Caco-2 (cell line): ENCODE measurements around the gene HNRNPC. TPM values are rescaled to one million over a fixed set of nuclear protein-coding genes. Genes with fewer than 3 reads are reported as not detected.

ENCODE experiments used
- BruUV-seq: library from RNA; stranded (reverse); fragments of 400-500 nt; replicated peaks from 2 replicates; lab custom pipeline; 2021; lab: Mats Ljungman, UMichigan
- CTCF ChIA-PET: fragments of 300-600 bp; sonication (Branson Sonifier 250); formaldehyde crosslinking; loops from one replicate; lab custom pipeline; 2022; ENCODE audit warnings: antibody characterized with exemption; lab: Charles Lee
- POLR2A ChIA-PET: fragments of 300-600 bp; sonication (Branson Sonifier 250); formaldehyde crosslinking; loops from one replicate; lab custom pipeline; 2022; ENCODE audit warnings: antibody characterized with exemption; lab: Charles Lee
- DNase-seq, 2 experiments: peaks; one replicate each; pipeline versions ENCODE4 v3.0.0 to v3.0.0-alpha.2; 2020 to 2022
- H3K27me3 ChIP-seq: replicated peaks from 2 replicates; pipeline ENCODE4 v1.6.0; 2011; ENCODE audit warnings: low read length; ENCODE audit not compliant: control insufficient read depth, insufficient read depth
- H3K36me3 ChIP-seq: 2 replicates; pipeline ENCODE4 v1.5.1; 2011; ENCODE audit warnings: low read length; ENCODE audit not compliant: control insufficient read depth, insufficient read depth
- H3K4me1 ChIP-seq: fragments of 250-450 bp; sonication (Bioruptor Pico); 2 replicates; pipeline ENCODE4 v1.5.1; 2020; ENCODE audit warnings: mild to moderate bottlenecking
- H3K4me3 ChIP-seq: 2 replicates; pipeline ENCODE4 v1.5.1; 2011; ENCODE audit warnings: low read depth, mild to moderate bottlenecking, control low read depth, low read length
- H3K9me3 ChIP-seq: fragments of 250-450 bp; sonication (Bioruptor Pico); 2 replicates; pipeline ENCODE4 v1.5.1; 2020; ENCODE audit warnings: mild to moderate bottlenecking, moderate library complexity
- H3K27ac Mint-ChIP-seq: one replicate; pipeline ENCODE4 v1.8.0; 2022; ENCODE audit warnings: mixed read lengths; ENCODE audit not compliant: unreplicated experiment
- H3K27me3 Mint-ChIP-seq: one replicate; pipeline ENCODE4 v1.8.0; 2022; ENCODE audit warnings: mixed read lengths; ENCODE audit not compliant: insufficient read depth, unreplicated experiment
- H3K36me3 Mint-ChIP-seq: one replicate; pipeline ENCODE4 v1.8.0; 2022; ENCODE audit warnings: mild to moderate bottlenecking, mixed read lengths; ENCODE audit not compliant: insufficient read depth, unreplicated experiment
- H3K4me1 Mint-ChIP-seq: one replicate; pipeline ENCODE4 v1.8.0; 2022; ENCODE audit warnings: low read depth, mixed read lengths; ENCODE audit not compliant: unreplicated experiment
- H3K4me3 Mint-ChIP-seq: one replicate; pipeline ENCODE4 v1.8.0; 2022; ENCODE audit warnings: mild to moderate bottlenecking, moderate library complexity, mixed read lengths; ENCODE audit not compliant: unreplicated experiment
- H3K9me3 Mint-ChIP-seq: one replicate; pipeline ENCODE4 v1.8.0; 2022; ENCODE audit warnings: mixed read lengths; ENCODE audit not compliant: unreplicated experiment
- intact Hi-C: fragments of 100-400 bp; cut with micrococcal nuclease; formaldehyde crosslinking; loops from one replicate; pipeline ENCODE4 v1.10.0; 2022; ENCODE audit not compliant: unreplicated experiment
- total RNA-seq: library from RNA; stranded (reverse); gene quantifications from 2 replicates; pipeline ENCODE4 v1.2.3, GENCODE V29; 2022
- TF ChIP-seq, protein P1 (sequence below), 2 experiments: fragments of 200-600 bp in 1 of 2; IDR thresholded peaks; 1 replicate in 1 of 2; 2 replicates in 1 of 2; pipeline versions ENCODE4 v1.5.1 to v1.8.0; 2011 to 2022; ENCODE audit warnings: antibody characterized with exemption in 1 of 2, control low read depth in 1 of 2, inconsistent platforms in 1 of 2, low read depth in 1 of 2, low read length in 1 of 2, mild to moderate bottlenecking in 1 of 2, moderate library complexity in 1 of 2; ENCODE audit not compliant: insufficient read depth in 1 of 2, severe bottlenecking in 1 of 2, unreplicated experiment in 1 of 2

HNRNPC gene
- total RNA-seq, 1 experiment from 2014 or later = 512 TPM

DNA sequence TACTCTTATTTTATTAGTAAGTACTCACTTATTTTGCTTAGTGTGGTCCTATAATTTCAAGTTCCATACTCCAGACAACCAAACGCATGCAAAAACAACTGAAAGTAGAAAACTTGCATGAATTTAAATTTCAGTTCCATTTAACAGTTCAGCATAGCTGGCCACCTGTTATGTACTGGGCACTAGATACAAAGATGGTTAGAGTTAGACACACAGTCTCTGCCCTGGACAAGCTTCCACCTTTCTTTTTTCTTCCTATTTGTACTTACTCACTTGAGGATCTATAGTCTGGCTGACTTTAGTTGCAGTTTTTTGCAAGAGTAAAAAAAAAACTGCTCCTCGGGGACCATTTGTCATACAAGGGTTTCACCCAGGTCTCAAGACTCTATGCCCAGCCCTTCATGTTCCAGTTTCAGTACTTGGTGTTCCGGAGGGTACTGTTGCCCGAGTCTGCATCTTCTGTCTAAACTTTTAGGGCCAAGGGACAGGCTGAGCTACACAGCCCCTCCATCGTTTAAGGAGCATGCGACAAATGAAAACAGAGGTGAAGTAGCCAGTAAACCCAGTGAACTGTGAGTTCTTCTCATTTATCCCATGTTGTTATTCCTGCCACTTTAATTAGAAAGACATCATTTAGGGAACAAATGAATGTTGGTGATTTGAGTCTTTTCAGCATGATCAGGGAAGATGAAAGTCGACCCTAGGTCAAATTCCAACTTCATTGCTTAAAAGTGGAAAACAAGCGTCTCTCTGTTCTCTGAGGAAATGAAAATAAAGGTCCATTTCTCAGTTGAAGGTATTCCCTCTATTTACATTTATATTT is 33.0 kb upstream of the HNRNPC start:
- intact Hi-C loops = no loop called here
- BruUV-seq = no TSS peak
- ChIA-PET CTCF (no interaction called here), POLR2A (no interaction called here)
- Mint-ChIP-seq H3K27ac (no peak overlapping the region), H3K36me3 (no peaks in the 10 kb centered on the region), H3K4me1 (no peaks in the 10 kb centered on the region), H3K4me3 (no peak overlapping the region), H3K9me3 (no peaks in the 10 kb centered on the region), H3K27me3 (no peaks in the 10 kb centered on the region)
- Histone ChIP-seq H3K27me3 (no peaks in the 10 kb centered on the region), H3K36me3 (no peaks in the 10 kb centered on the region), H3K4me1 (peaks cover 3% of the 10 kb centered on the region), H3K4me3 (no peak overlapping the region), H3K9me3 (no peaks in the 10 kb centered on the region)
- no peak for DNase-seq
- TF ChIP-seq, protein P1, sequence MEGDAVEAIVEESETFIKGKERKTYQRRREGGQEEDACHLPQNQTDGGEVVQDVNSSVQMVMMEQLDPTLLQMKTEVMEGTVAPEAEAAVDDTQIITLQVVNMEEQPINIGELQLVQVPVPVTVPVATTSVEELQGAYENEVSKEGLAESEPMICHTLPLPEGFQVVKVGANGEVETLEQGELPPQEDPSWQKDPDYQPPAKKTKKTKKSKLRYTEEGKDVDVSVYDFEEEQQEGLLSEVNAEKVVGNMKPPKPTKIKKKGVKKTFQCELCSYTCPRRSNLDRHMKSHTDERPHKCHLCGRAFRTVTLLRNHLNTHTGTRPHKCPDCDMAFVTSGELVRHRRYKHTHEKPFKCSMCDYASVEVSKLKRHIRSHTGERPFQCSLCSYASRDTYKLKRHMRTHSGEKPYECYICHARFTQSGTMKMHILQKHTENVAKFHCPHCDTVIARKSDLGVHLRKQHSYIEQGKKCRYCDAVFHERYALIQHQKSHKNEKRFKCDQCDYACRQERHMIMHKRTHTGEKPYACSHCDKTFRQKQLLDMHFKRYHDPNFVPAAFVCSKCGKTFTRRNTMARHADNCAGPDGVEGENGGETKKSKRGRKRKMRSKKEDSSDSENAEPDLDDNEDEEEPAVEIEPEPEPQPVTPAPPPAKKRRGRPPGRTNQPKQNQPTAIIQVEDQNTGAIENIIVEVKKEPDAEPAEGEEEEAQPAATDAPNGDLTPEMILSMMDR (IDR thresholded peaks at IDR 0.05; ENCODE audit: insufficient read depth in 1 of 2, low read depth in 1 of 2, low read length in 1 of 2, severe bottlenecking in 1 of 2, unreplicated experiment in 1 of 2) = no peak

DNA sequence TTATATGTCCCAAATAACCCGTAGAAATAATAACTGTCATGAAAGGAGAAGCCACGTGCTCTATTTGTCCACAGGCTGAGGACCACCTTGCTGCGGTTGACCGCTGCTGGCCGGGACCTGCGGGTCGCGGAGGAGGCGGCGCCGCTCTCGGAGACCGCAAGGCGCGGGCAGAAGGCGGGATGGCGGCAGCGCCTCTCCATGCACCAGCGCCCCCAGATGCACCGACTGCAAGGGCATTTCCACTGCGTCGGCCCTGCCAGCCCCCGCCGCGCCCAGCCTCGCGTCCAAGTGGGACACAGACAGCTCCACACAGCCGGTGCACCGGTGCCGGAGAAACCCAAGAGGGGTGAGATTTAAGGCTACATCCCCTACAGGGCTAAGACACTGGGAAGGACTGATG is 31.6 kb upstream of the HNRNPC start:
- Mint-ChIP-seq H3K36me3 (no peaks in the 10 kb centered on the region), H3K4me3 (peak overlapping the region; percentile 67), H3K27me3 (no peaks in the 10 kb centered on the region), H3K9me3 (no peaks in the 10 kb centered on the region), H3K27ac (no peak overlapping the region), H3K4me1 (no peaks in the 10 kb centered on the region)
- no peaks in the 10 kb centered on the region for H3K27me3 ChIP-seq
- no peaks in the 10 kb centered on the region for H3K9me3 ChIP-seq
- POLR2A ChIA-PET = no interaction called here
- H3K4me3 ChIP-seq = peak overlapping the region; percentile 25
- H3K36me3 ChIP-seq = no peaks in the 10 kb centered on the region
- intact Hi-C loops = no loop called here
- no TSS peak for BruUV-seq
- peak in 1 of 2 experiments; percentile 51 for DNase-seq
- H3K4me1 ChIP-seq = no peaks in the 10 kb centered on the region; the same call in 1 of the 2 replicates
- CTCF ChIA-PET = no interaction called here
- TF ChIP-seq, protein P1 (IDR thresholded peaks at IDR 0.05; ENCODE audit: insufficient read depth in 1 of 2, low read depth in 1 of 2, low read length in 1 of 2, severe bottlenecking in 1 of 2, unreplicated experiment in 1 of 2) = peak in 1 of 2 experiments; percentile 35

DNA sequence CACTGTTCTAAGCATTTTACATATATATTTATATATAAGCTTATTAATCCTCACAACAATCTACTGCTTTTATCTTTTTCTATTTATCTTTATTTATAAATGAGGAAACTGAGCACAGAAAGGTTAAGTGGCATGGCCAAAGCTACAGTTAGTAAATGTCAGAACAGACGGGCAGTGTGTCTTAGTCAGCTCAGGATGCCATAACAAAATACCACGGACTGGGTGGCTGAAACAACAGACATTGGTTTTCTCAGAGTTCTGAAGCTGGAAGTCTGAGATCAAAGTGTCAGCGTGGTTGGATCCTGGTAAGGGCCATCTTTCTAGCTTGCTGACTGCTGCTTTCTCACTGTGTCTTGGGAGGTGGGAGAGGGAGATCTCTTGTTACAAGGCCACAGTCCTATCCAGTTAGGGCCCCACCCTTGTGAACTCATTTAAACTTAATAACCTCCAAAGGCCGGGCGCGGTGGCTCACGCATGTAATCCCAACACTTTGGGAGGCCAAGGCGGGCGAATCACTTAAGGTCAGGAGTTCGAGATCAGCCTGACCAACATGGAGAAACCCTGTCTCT is 30.4 kb upstream of the HNRNPC start:
- no peaks in the 10 kb centered on the region for H3K9me3 ChIP-seq
- no peaks in the 10 kb centered on the region; the same call in 1 of the 2 replicates for H3K4me1 ChIP-seq
- Mint-ChIP-seq H3K36me3 (no peaks in the 10 kb centered on the region), H3K9me3 (no peaks in the 10 kb centered on the region), H3K4me3 (no peak overlapping the region), H3K27me3 (no peaks in the 10 kb centered on the region), H3K27ac (no peak overlapping the region), H3K4me1 (no peaks in the 10 kb centered on the region)
- no peaks in the 10 kb centered on the region for H3K27me3 ChIP-seq
- CTCF ChIA-PET = no interaction called here
- intact Hi-C loops = no loop called here
- H3K4me3 ChIP-seq = no peak overlapping the region
- no TSS peak for BruUV-seq
- no peaks in the 10 kb centered on the region for H3K36me3 ChIP-seq
- POLR2A ChIA-PET = interaction anchor here (0.6 to 0.7 kb wide), 2 partner anchors 34 to 211 kb away, joined by 4 to 8 read pairs; partner anchors contain the start of gene METTL3
- TF ChIP-seq, protein P1 (IDR thresholded peaks at IDR 0.05; ENCODE audit: insufficient read depth in 1 of 2, low read depth in 1 of 2, low read length in 1 of 2, severe bottlenecking in 1 of 2, unreplicated experiment in 1 of 2) = no peak
- no peak for DNase-seq
